Activated naive CD4-positive, alpha-beta T cell treated with anti-CD3 and anti-CD28 coated beads, Interleukin-2, amount 10 ng/mL, durations not matched to agents 5 hours and 36 hours (primary cell): ENCODE measurements around the gene ARRDC3. TPM values are rescaled to one million over a fixed set of nuclear protein-coding genes. Genes with fewer than 3 reads are reported as not detected.

ENCODE experiments used
- total RNA-seq, 2 experiments: library from RNA; stranded (reverse); gene quantifications; one replicate each; pipeline ENCODE4 v1.2.3, GENCODE V29; 2021

Gene ARRDC3, protein sequence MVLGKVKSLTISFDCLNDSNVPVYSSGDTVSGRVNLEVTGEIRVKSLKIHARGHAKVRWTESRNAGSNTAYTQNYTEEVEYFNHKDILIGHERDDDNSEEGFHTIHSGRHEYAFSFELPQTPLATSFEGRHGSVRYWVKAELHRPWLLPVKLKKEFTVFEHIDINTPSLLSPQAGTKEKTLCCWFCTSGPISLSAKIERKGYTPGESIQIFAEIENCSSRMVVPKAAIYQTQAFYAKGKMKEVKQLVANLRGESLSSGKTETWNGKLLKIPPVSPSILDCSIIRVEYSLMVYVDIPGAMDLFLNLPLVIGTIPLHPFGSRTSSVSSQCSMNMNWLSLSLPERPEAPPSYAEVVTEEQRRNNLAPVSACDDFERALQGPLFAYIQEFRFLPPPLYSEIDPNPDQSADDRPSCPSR
- 10 to 100 TPM; 34.9 to 38.3 TPM for total RNA-seq

DNA sequence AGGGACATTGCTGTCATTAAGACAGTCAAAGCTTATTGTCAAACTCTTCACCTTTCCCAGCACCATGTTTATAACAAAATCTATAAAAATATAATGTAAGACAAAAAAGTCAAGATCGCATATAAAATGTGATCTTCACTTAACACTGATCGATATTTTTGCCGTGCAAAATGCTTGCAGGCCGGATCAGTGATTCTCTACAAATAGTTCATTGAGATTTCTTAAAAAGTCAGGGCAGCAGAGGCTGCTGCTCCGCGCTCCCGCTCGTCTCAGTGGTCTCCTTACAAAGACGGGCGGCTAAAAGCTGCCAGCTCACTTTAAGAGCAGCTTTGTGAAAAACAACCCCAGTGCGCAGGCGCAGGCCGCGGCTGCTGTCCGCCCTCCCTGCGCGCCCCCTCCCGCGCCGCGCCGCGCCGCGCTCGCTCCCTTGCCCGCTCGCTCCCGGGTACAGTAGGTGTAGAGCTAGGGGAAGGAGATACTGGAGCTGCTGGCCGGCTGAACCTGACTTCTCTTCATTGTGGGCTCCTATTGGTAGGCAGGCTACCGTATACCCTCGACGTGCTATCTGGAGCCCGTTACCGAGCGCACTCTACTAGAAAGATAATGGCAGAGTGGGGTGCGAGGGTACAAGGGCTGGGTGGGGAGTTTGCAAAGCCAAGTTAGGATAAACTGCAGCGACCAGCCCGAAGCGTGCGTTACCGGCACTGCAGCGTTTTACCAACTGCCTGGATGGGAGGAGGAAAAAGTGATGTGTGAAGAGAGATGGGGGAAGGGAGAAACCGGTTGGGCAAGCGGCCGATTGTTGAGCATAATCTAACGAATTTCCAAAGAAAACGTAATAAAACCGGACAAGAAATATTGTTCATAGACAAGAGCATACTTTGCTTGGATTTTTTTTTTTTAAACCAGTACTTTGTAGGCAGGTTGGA is at the start of gene ARRDC3:
Gene ARRDC3, minus strand, starts transcription at position 291 of the 929 bp plus-strand sequence. Its CDS starts 225 bp downstream, at position 66.

